Body of pancreas (tissue), 4 donors: ENCODE results near the gene PTK6.

ENCODE experiments used
- CTCF ChIP-seq, 7 experiments: fragments of 450-650 bp in 4 of 7; fragments of 200-600 bp in 3 of 7; sonication (generic) in 3 of 7; IDR thresholded peaks; one replicate each; pipeline ENCODE4 v1.5.1; 2016 to 2019; ENCODE audit warnings: antibody characterized with exemption in 7 of 7
- POLR2A ChIP-seq, 3 donors: fragments of 450-650 bp; IDR thresholded peaks; one replicate each; pipeline ENCODE4 v1.6.1; 2016; ENCODE audit warnings: antibody characterized with exemption in 3 of 3, mild to moderate bottlenecking in 2 of 3

- TF ChIP-seq CTCF (IDR thresholded peaks at IDR 0.05) (no peak), POLR2A (IDR thresholded peaks at IDR 0.05) (no peak)
These were observed 24.6 kb upstream of the PTK6 start for GRCh38 chr20:63561624-63562396.
